HG03064 (cell line): Measurements from ENCODE around the gene NTSR1.
"Not testable (repeated sequence)": the region's sequence is repeated elsewhere in the genome, so short reads cannot be mapped to it uniquely, and the experiment has no call there.

Experiments used
- ATAC-seq: cut with Tn5 transposase; IDR thresholded peaks from one replicate; pipeline ENCODE4 v1.9.1; 2021; ENCODE audit warnings: low read depth; ENCODE audit not compliant: unreplicated experiment

The NTSR1 gene

GRCh38 chr20:62671765-62672164 is 36.9 kb upstream of the NTSR1 start:
- ATAC-seq = no peak

- no peak for ATAC-seq
Observed at GRCh38 chr20:62674370-62674769, 34.3 kb upstream of the NTSR1 start.

GRCh38 chr20:62675156-62675876 is 33.3 kb upstream of the NTSR1 start:
- no peak for ATAC-seq

GRCh38 chr20:62675877-62676260 is 32.8 kb upstream of the NTSR1 start:
- ATAC-seq = no peak

GRCh38 chr20:62676976-62677375 is 31.7 kb upstream of the NTSR1 start:
- no peak for ATAC-seq

- ATAC-seq = no peak
Observed at GRCh38 chr20:62677678-62678077, 31.0 kb upstream of the NTSR1 start.

- no peak for ATAC-seq
Observed at GRCh38 chr20:62678553-62678952, 30.1 kb upstream of the NTSR1 start.

- ATAC-seq = no peak
Observed at GRCh38 chr20:62679978-62680589, 28.6 kb upstream of the NTSR1 start.

- ATAC-seq = no peak
Observed at GRCh38 chr20:62682912-62683517, 25.6 kb upstream of the NTSR1 start.

GRCh38 chr20:62683660-62684322 is 24.8 kb upstream of the NTSR1 start:
- ATAC-seq = not testable (repeated sequence)

- ATAC-seq = no peak
Observed at GRCh38 chr20:62684981-62685380, 23.7 kb upstream of the NTSR1 start.

- no peak for ATAC-seq
Observed at GRCh38 chr20:62685781-62686555, 22.7 kb upstream of the NTSR1 start.

GRCh38 chr20:62686869-62687830 is 21.5 kb upstream of the NTSR1 start:
- no peak for ATAC-seq

GRCh38 chr20:62688083-62688482 is 20.6 kb upstream of the NTSR1 start:
- no peak for ATAC-seq

- ATAC-seq = no peak
Observed at GRCh38 chr20:62688855-62689460, 19.7 kb upstream of the NTSR1 start.

GRCh38 chr20:62689861-62690260 is 18.8 kb upstream of the NTSR1 start:
- ATAC-seq = no peak

- no peak for ATAC-seq
Observed at GRCh38 chr20:62690261-62690820, 18.3 kb upstream of the NTSR1 start.

GRCh38 chr20:62691487-62691886 is 17.1 kb upstream of the NTSR1 start:
- ATAC-seq = no peak

GRCh38 chr20:62692176-62692575 is 16.5 kb upstream of the NTSR1 start:
- ATAC-seq = no peak
